DMS79 (cell line): ENCODE data around the gene PGLYRP2.
"Not testable (repeated sequence)": the region's sequence is repeated elsewhere in the genome, so short reads cannot be mapped to it uniquely, and the experiment has no call there.

ENCODE experiments used
- DNase-seq: peaks from one replicate; lab custom pipeline; 2025; lab: John Stamatoyannopoulos, UW

Gene PGLYRP2

GRCh38 chr19:15479391-15480345, at the start of gene PGLYRP2:
TSS of gene PGLYRP2 (minus strand) at chr19:15479501. CDS start at chr19:15479371, 130 bp downstream.
- peak; percentile 65 for DNase-seq

DNA sequence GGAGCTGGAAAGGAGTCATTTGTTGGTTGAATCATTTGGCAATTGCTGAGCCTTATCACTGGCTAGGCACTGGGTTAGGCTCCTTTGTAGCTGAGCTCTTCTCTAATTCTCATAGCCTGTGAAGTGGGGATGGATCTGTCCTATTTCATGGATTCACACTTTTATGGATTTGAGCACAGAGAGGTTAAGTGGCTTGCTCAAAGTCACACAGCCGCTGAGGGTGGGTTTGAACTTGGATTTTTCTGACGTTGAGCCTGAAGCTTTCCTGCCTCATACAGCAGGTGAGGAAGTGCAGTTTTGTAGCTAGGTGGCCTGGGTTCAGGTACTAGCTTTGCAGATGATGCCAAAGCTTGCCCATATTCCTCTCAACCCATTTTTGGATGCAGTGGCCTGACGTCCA, 48.4 kb upstream of the PGLYRP2 start:
- no peak for DNase-seq

DNA sequence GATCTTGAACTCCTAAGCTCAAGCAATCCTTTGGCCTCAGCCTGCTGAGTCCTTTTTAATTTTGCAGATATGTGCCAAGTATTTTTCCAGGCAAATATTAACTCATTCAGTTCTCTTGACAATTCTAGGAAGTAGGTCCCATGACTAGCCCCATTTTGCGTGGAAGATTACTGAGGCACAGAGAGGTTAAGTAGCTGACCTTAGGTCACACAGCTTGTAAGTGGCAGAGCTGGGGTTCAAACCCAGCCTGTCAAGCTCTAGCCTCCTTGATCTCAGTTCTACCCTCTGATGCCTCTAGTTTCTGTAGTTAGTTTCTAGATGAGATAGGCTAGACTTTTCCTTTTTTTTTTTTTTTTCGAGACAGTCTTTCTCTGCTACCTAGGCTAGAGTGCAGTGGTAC, 47.1 kb upstream of the PGLYRP2 start:
- DNase-seq = no peak

GRCh38 chr19:15525291-15525690, 46.0 kb upstream of the PGLYRP2 start:
- no peak for DNase-seq

DNA sequence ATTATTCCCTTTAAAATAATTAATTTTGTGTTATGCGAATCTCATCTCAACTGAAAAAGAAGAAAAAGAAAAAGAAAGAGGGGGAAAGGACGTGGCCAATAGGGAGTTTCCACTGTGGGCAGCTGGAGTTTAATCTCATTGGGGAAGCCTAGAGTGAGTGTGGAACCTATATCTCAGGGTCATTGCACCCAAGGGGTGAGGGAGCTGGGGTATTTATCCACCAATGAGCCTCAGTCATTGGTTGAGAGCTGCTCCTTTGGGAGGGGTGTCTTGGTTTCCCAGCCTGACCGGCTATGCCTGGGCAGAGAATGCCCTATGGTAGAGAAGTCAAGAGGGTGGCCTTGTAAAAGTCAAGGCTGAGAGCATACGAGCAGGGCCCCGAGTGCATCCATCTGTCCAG, 45.5 kb upstream of the PGLYRP2 start:
- no peak for DNase-seq

DNA sequence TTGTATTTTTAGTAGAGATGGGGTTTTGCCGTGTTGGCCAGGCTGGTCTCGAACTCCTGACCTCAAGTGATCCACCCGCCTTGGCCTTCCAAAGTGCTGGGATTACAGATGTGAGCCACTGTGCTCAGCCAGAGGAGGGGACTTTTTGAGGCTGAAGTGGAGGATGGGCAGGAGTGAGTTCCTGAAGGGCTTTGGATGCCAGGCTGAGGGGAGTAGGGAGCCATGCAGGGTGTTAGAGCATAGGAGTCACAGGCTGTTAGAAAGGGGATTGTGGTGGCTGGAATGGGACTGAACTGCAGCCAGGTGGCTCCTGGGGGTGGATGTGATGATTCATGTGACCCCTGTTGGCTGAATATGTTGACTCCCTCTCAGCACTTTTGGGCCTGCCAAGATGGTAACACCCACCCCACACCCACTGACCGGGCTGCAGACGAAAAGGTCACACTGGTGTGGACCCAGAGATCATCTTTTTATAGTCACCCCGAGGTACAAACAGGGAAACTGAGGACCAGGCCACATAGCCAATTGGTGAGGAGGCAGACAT, 40.2 kb upstream of the PGLYRP2 start:
- no peak for DNase-seq

DNA sequence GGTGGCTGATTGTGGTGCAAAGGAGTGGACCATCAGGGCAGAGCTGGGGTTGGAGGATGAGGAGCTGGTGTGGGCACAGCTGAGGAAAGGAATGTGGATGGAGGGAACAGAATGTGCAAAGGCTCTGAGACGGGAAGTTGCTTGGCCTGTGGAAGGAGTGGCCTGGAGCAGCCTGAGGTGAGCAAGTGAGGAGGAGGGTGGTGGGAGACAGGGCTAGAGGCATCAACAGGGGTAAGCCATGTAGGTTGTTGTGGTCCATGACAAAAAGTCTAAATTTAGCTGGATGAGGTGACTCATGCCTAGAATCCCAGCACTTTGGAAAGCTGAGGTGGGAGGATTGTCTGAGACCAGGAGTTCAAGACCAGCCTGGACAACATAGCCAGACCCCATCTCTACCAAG, 38.5 kb upstream of the PGLYRP2 start:
- no peak for DNase-seq

DNA sequence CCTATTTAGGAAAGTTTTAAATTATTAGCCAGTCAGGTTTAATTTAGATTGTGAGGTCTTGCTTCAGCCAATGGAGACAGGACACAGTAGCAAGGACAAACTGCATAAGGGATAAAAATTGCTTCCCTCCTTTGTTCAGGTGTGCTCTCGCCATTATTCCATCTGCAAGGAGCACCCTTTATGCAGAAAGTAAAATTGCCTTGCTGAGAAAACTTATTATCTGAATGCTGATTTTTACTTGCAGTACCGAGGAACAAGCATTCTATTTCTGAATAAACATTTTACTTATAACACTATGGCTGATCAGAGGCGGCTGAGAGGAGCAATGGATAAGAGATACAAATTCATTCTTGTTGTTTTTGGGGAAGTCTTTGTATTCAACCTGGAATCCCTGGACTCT, 37.1 kb upstream of the PGLYRP2 start:
- DNase-seq = no peak

- DNase-seq = not testable (repeated sequence)
Observed at GRCh38 chr19:15515227-15515625, 35.9 kb upstream of the PGLYRP2 start.

- DNase-seq = no peak
Observed at GRCh38 chr19:15511671-15512424, 32.5 kb upstream of the PGLYRP2 start.

DNA sequence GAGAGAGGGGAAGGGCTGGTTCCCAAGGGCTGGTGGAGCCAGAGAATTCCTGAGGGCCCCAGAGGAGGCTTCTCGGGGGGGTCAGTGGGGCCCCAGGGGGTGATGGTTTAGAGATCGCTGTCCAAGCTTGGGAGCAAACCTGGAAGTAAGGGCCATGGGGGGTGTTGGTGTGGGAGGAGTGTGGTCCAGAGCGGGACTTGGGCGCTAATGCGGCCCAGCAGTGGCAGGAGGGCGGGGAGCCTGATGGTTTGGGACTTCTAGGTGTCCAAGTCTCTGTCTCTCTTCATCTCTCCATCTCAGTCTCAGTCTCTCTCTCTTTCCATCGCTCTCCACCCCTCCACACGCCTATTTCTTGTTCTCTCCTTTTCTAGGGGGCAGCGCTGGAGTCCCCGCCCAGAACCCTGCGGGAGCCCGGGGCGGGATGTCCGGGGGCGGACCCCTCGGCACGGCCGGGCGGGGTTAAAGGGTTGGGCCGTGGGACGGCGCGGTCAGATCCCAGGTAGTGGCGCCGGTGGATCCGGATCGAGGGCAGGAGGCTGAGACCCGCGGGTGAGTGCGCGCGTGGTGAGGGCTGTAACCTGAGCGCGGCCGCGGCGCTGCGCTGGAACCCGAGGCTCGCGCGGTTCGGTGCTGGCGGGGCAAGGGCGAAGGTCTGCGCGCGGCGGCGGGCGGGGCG, 28.9 kb upstream of the PGLYRP2 start, which contains the start of gene CYP4F22:
TSS of gene CYP4F22 (plus strand) at position 491 of the 676 bp plus-strand sequence. CDS start 16,812 bp downstream, outside the sequence.
- no peak for DNase-seq

DNA sequence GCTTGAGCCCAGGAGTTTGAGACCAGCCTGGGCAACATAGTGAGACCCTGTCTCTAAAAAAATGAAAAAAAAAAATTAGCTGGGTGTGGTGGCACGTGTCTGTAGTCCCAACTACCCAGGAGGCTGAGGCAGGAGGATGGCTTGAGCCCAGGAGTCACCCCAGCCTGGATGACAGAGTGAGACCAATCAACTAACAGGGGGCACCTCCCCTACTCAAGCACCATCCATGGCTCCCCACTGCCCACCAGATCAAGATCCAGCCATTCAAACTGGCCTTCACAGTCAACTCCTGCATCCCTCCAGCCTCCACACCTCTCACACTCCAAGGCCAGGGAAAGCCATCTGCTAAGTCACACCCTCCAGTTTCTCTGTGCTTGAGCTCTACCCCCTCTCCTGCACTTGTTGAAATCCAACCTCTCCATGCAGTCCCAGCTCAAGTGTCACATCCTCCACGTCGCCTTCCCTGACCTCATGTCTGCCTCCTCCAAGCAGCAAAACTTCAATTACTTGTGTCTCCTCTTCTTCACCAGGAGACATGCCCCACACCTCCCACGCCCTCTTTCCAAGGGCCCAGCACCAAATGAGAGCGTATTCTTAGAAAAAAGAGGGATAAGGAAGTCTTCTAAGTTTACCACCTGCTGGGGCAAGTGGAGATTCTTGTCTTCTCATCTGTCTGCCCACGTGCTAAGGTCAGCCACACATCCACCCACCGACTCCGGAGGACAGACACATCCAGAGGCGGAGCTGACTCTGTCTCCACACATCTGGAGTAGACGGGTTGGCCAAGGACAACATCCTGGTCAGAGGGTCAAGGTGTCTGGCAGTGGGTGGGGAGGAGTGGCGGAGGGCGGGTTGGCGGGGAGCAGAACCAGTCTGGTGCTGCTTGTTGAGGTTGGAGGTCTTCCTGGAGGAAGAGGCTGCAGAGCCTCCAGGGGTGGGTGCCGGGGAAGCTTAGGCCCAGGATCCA, 28.1 kb upstream of the PGLYRP2 start:
- DNase-seq = no peak

DNA sequence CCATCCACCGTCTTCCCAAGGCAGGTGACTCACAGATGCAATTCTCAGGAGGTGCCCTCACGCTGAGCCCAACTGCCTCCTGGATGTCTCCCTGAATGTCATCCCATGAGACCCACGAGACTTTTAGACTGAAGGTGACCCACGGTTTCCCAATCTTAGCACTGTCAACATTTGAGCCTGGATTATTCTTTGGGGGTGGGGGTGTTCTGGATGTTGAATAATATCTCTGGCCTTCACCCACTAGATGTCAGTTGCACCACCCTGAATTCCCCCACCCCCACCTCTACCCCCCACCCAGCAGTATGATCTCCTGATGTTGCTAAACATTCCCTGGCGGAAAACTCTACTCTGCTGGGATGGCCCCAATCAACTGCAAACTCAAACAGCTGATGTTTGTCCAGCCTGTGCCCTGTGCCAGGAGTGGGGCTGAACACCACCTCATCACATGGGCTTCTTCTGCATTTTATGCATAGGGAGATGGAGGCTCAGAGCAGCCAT, 26.8 kb upstream of the PGLYRP2 start:
- DNase-seq = no peak

GRCh38 chr19:15502264-15502663, 23.0 kb upstream of the PGLYRP2 start:
- DNase-seq = no peak

- no peak for DNase-seq
Observed at GRCh38 chr19:15501596-15501995, 22.3 kb upstream of the PGLYRP2 start.

DNA sequence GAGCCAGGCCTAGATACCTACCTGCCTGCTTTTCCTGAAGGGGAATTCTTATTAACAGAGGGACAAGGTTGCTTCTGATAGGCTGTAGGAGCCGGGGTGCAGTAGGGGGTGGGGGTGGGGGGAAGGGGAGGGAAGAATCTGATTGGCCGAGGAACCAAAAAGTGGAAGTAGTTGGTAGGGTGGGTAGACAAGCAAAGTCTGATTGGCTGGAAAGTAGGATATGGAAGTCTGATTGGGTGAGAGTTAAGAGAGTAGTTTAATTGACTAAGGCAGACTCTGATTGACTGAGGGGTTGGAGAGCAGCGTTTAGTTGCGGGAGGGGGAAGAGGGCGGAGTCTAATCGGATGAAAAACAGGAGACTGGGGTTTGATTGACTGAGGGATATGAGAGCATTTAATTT, 19.6 kb upstream of the PGLYRP2 start:
- no peak for DNase-seq

DNA sequence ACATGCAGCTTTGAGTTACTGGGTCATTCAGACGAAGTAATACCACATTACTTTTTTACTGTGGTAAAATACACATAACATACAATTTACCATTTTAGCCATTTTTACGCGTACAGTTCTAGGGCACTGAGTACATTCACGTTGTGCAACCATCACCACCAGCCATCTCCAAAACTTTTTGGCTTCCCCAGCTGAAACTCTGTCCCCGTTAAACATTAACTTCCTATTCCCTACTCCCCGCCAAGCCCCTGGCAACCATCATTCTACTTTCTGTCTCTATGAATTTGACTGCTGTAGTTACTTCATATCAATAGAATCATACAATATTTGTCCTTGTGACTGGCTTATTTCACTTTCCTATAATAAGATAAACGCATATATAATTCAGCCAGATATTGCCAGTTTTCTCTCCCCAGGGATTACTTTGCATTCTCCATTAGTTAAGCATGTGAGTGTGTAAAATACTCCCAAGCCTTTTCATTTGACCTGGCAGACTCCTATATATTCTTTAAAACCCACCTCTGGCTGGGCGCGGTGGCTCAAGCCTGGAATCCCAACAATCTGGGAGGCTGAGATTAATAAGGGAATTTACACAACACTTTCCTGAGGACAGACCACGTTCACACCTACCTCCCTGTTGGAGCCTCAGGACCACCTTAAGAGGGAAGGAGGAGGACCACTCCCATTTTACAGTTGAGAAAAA, 19.0 kb upstream of the PGLYRP2 start:
- DNase-seq = no peak

DNA sequence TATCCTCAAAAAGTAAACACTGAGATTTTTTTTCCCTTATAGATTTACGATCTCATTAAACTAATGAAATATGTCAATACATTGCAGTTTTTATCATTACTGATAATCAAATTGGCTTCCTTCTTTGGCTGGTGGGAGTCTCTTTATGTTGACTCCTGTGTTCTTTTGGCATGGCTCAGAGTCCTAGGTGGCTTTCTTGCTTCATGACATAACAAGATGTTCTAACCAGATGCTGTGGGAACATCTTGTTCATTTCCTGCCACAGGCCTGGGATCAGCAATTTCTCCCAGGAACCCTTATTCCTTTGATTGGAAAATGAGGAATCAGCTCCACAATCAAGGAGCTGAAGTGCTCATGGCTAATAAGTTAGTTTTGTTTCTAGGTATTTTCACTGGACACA, 15.8 kb upstream of the PGLYRP2 start:
- no peak for DNase-seq

DNA sequence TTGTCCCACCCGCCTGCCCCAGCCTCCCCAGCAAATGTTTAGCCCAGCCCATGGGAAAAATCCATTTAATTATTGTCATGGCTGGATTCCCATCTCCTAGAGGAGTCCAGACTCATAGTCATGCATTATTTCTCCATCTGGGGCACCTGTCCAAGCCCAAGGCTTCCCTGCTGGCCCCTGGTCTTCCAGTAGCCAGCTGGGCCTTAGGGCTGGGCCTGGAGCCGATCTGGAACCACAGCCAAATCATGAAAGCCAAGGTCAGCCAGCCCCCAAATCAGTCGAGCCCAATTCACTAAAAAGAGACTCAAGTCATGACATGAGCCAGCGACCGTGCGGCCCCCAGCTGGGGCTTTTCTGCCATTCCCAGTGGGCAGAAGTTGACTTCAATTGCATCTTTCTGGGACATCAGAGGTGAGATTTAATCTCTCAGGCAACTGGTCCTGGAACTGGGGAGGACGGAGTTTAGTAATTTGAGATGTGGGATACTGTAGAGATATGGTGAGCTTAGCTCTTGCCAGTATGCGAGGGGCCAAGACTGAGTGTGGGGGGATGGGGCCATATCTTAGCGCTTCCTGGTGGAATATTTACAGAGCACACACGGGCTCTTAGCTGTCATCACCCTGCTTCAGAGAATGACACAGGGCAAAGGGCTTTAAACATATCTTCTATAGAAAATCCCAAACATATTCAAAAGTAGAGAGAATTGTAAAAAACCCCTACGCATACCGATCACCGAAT, 9.4 kb upstream of the PGLYRP2 start:
- DNase-seq = no peak
